Testis (tissue), 2 donors: ENCODE measurements around the gene GZMH.

Source experiments
- POLR2A ChIP-seq: fragments of 450-650 bp; IDR thresholded peaks from one replicate; pipeline ENCODE4 v1.6.1; 2017; ENCODE audit warnings: antibody characterized with exemption, mild to moderate bottlenecking, moderate library complexity
- TF ChIP-seq, protein P1 (sequence below), 3 experiments: fragments of 450-650 bp in 2 of 3; fragments of 200-600 bp in 1 of 3; sonication (generic) in 1 of 3; IDR thresholded peaks; one replicate each; pipeline ENCODE4 v1.5.1; 2016 to 2019; ENCODE audit warnings: antibody characterized with exemption in 3 of 3, mild to moderate bottlenecking in 2 of 3, moderate library complexity in 1 of 3

- TF ChIP-seq, protein P1, sequence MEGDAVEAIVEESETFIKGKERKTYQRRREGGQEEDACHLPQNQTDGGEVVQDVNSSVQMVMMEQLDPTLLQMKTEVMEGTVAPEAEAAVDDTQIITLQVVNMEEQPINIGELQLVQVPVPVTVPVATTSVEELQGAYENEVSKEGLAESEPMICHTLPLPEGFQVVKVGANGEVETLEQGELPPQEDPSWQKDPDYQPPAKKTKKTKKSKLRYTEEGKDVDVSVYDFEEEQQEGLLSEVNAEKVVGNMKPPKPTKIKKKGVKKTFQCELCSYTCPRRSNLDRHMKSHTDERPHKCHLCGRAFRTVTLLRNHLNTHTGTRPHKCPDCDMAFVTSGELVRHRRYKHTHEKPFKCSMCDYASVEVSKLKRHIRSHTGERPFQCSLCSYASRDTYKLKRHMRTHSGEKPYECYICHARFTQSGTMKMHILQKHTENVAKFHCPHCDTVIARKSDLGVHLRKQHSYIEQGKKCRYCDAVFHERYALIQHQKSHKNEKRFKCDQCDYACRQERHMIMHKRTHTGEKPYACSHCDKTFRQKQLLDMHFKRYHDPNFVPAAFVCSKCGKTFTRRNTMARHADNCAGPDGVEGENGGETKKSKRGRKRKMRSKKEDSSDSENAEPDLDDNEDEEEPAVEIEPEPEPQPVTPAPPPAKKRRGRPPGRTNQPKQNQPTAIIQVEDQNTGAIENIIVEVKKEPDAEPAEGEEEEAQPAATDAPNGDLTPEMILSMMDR (IDR thresholded peaks at IDR 0.05), result no peak
- TF ChIP-seq POLR2A, result no peak
Measured at GRCh38 chr14:24597403-24597802, 12.1 kb downstream of the GZMH start.
